WI38 (cell line): ENCODE data around the gene C1orf50.

ENCODE experiments used
- H3K4me3 ChIP-seq: 2 replicates; pipeline ENCODE4 v1.5.1; 2011; ENCODE audit warnings: low read depth, mild to moderate bottlenecking, control low read depth, low read length
- CTCF ChIP-seq: IDR thresholded peaks from 2 replicates; pipeline ENCODE4 v1.5.1; 2012; ENCODE audit warnings: low read depth, mild to moderate bottlenecking, control low read depth, low read length

The C1orf50 gene

GRCh38 chr1:42820813-42821212 is 53.8 kb downstream of the C1orf50 start:
- no peak overlapping the region for H3K4me3 ChIP-seq
- no peak for TF ChIP-seq CTCF

- no peak overlapping the region for H3K4me3 ChIP-seq
- no peak for TF ChIP-seq CTCF
These were observed 54.6 kb downstream of the C1orf50 start for GRCh38 chr1:42821690-42822089.

DNA sequence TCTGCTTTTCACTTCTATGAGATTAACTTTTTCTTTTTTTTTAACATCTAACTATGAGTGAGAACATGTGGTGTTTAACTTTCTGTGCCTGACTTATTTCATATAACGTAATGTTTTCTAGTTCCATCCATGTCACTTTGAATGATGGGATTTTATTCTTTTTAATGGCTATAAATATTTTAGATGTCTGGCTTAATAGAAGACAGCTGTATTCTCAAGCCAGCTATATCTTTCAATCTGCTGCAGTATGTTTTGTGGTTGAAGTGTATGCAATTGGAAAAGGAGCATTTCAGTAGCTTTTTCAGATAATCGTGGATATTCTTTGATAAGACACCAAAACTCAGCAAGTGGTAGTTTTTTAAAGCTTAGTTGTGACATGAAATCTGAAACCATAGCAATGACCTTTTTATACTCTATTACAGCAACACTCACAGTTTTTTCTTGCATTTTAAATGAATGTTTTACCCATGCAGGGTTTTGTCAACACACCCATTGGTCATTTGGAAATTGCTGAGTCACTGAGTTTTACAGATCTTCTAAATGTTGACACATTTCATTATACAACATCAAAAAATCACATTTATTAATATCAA is 55.8 kb downstream of the C1orf50 start:
- TF ChIP-seq CTCF: no peak
- H3K4me3 ChIP-seq: no peak overlapping the region

DNA sequence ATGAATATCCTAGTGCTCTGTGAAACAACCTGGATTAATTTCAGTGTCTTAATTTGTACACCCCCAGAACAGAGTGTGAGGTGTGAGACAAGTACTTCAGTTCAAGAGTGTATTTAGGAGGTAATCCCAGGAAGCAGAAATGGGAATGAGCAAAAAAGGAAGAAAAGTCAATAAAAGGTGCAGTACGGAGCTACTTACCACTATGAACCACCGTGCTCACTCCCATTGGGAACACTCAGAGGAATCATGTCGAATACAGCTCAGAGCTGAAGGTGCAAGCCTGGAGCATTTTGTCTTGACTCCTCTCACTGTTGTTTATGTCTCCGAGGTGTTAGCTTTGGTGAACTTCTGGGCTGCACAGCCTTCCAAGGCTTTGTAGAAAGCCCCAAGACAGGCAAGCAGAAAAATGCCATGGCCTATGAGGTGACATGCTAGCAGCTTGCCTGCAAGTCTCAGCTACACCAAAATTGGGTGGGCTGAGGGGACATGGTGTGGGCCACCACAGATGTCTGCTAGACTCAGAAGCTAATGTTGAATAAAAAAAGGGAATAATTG is 57.5 kb downstream of the C1orf50 start:
- no peak overlapping the region for H3K4me3 ChIP-seq
- no peak for TF ChIP-seq CTCF

DNA sequence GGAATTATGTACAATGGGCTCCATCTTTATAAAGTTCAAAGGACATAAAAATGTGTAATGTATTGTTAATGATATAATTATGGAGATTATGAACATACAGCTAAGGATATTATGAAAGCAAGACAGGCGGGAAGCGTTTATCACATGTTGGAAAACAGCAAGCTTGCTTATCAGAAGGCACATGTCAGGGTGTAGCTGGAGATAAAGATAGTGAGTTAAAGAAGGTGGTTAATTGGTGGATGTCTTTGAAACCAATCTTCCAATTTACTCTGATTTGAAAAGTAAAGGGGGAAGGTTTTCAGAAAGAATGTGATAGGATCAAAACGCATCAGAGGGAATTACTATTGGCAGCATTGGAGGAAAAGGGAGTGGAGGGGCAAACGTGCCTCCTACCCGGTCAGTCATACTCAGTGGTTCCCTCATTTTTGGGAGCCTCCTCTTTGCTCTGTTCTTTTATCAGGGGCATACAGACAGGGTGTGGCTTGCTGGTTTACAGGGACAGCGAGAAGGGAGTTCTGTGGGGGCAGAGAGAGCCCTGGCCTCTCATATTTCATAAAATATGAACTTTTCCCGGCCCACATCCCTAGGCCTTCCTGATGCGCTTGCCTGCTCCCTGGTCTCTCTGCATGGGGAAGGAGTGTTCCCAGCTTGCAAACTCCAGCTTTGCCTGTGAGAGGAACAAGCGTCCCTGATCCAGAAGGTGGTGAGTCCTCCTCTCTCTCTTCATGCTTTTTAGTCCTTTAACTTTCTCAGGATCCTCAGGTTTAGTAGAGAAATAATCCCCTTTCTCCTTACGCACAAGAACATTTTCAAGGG is 58.2 kb downstream of the C1orf50 start:
- H3K4me3 ChIP-seq: no peak overlapping the region

More for the DNA sequence above, 58.2 kb downstream of the C1orf50 start:
- no peak for TF ChIP-seq CTCF
